Measurements from ENCODE around the gene GZMB.
"Not testable (repeated sequence)": the region's sequence is repeated elsewhere in the genome, so short reads cannot be mapped to it uniquely, and the experiment has no call there.

GZMB gene

GRCh38 chr14:24631749-24632335, 2.1 kb downstream of the GZMB start:
- in situ Hi-C loops (cut with MboI; ENCODE audit: low sequenced_read_pairs) = no loop called here

DNA sequence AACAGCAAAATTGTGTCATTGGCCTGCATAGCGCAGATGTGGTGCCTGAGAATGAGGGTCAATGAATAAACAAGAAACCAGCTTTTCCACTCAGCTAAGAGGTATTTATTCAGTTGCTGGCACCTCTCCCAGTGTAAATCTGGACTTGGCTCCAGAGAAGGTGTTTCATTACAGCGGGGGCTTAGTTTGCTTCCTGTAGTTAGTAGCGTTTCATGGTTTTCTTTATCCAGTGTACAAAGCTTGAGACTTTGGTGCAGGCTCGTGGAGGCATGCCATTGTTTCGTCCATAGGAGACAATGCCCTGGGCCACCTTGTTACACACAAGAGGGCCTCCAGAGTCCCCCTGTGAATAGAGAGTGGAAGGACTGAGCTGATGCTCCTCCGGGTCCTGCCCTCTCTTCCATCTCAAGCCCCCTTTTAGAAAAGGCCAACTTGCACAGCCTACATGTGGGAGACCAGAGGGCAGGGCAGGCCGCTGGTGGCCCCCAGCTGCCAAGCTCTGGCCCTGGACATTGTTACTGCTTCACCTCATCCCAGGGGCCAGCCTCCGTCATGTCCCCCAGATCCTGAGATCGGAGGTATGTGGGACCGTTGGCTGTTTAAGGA, 3.0 kb downstream of the GZMB start:
- in situ Hi-C loops (cut with MboI; ENCODE audit: low sequenced_read_pairs) = no loop called here

DNA sequence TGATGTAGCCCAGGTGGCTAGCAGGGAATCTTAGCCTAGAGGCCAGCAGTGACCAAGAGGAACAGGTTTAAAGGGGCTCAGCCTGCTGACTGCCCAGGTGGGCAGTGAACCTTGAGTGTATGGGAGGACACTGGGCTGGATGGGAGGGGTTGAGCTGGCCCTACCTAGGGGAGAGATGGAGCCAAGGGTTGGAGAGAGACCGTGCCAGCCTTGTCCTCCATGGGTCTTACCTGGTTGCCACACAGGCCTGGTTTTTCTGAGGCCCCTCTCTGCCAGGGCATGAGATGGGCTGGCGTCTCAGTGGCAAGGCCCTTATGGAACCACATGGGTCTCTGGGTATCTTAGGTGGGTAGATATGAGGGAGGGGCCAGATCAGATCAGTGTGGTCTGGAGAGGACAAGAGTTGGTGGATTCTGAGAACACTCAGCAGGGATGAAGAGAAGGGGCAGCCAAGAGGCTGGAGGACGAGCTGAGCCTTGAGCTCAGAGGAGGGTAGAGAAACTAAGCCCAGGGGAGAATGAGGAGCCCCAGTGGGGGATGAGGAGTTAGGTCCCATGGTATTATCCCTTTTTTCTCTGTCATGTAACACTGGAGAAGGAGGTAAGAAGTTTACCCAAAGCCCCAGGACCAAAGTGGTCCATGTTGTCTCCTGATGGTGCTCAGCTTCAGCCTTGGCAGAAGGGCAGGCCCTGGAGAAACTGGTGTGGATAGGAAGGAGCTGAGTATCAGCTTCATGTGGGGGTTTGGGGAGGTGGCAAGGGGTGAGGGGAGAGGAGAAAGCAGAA, 3.7 kb downstream of the GZMB start:
- in situ Hi-C loops (cut with MboI; ENCODE audit: low sequenced_read_pairs) = no loop called here

GRCh38 chr14:24629521-24629920, 4.5 kb downstream of the GZMB start:
- in situ Hi-C loops (cut with MboI; ENCODE audit: low sequenced_read_pairs) = no loop called here

- in situ Hi-C loops (cut with MboI; ENCODE audit: low sequenced_read_pairs) = no loop called here
Observed at GRCh38 chr14:24613747-24614146, 20.2 kb downstream of the GZMB start.

GRCh38 chr14:24613241-24613640, 20.7 kb downstream of the GZMB start:
- in situ Hi-C loops (cut with MboI; ENCODE audit: low sequenced_read_pairs) = no loop called here

GRCh38 chr14:24612196-24612595, 21.8 kb downstream of the GZMB start:
- in situ Hi-C loops (cut with MboI; ENCODE audit: low sequenced_read_pairs) = no loop called here

DNA sequence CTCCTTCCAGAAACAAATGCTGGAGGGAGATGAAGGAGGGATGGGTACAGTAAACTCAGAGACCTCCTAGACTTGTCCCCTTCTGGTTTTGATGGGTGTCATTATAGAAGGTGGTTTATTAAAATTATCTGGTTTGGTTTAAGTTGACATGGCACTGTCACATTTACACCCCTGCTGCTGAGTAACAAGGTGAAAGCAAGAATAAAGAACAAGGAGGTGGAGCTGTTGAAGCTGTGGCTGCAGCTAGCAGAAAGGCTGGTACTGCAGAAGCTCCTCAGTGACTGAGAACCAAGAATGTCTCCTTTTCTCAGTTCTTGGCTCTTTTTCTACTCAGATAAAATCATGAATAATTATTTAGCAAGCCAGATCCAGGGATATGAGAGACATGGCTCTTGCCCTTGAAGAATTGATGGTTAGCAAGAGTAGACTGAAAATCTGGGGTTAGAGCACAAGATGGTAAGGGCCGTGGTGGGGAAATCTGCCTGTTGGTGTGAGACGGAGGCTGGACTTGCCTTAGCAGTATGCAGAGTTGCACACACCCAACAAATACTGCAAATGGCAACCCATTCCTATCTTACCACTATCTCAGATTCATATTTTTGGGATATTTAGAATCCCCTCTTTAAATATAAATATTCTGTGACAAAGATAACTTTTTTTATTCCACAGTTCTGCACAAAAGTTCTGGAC, 24.2 kb downstream of the GZMB start, which contains the start of gene GZMH:
TSS of gene GZMH (minus strand) at position 31 of the 690 bp plus-strand sequence. CDS start 72 bp downstream, outside the sequence.
- in situ Hi-C loops (cut with MboI; ENCODE audit: low sequenced_read_pairs) = no loop called here

DNA sequence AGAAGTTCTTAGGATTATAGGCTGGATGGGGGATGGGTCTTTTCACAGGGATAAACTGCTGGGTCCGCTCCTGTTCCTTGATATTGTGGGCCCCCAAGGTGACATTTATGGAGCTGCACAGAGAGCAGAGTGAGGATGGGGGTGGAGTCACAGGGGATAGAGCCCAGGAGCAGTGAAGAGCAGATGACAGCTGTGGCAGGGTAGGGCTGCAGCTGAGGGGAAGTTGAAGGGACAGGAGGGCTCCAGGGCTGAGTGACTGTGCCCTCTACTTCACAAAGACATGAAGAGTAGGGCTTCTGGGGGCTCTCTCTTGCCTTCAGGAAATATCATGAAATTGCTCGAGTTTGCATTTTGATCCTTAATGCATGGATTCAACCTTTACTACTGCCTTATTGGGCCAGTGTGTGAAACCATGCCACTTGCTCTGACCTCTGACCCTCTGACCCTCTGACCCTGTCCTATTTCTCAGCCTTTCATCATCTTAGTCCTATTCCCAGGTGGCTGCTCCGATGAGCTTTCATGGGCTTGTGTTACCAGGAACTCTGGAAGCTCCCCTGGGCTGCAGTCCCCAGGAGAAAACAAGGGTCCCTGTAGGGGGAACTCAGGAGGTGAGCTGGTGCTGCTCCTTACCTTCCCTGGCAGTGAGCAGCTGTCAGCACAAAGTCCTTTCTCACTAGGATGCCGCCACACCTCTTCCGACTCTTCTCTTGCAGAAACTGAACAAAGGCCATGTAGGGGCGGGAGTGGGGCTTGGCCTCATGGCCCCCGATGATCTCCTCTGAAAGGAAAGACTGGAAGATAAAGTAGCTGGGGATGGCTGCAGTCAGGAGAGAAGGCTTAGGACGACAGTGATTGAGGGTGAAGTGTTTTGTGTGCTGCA, 26.1 kb downstream of the GZMB start:
- in situ Hi-C loops (cut with MboI; ENCODE audit: low sequenced_read_pairs) = no loop called here

DNA sequence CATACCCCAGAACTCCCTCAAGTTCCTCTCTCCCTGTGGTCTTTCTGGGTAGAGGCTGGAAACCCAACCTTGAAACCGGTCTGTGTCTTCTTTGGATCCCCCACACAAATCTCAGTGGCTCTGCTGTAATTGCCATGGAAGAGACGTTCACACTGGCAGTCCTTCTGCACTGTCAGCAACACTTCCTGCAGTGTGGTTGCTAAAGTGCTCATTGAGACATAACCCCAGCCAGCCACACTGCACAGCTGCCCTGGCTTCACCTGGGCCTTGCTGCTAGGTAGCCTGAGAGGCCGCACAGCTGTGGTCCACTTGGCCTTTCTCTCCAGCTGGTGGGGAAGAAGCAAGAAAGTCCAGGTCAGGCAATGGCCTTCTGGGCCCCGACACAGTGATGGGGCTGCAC, 26.9 kb downstream of the GZMB start:
- in situ Hi-C loops (cut with MboI; ENCODE audit: low sequenced_read_pairs) = no loop called here

GRCh38 chr14:24606297-24606696, 27.7 kb downstream of the GZMB start:
- in situ Hi-C loops (cut with MboI; ENCODE audit: low sequenced_read_pairs) = no loop called here

DNA sequence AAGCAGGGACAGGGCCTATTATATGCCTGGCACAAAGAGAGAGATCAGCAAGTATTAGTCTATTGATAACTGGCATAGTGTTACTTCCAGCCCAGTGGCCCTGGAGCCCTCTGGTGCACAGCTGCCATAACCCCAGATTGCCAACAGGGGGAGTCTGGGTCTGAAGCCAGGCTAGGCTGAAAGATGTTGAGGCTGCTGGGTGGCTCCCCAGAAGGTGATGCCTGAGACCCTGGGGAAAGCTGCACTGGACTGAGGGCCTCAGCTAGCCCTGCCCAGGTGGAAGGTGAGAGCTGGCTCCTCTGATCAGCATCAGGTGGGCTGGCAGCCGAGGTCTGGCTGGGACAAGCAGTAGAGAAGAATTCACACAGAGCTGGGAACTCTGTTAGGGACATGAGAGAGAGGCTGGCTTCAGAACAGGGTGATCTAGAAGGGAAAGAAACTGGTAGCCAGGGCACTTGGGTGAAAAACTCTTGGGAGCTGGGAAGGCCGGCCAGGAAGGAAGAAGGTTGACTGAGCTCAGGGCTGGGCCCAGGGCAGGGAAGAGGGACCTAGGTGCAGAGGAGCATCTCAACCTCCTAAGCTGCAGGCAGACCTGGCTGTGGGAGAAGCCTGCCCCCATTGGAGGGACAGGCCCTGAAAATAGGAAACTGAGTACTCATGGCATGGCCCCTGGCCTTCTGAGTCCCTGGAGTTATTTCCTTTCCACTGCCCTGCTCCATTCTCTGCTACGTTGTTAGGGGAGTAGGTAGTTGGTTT, 28.4 kb downstream of the GZMB start:
- in situ Hi-C loops (cut with MboI; ENCODE audit: low sequenced_read_pairs) = no loop called here

DNA sequence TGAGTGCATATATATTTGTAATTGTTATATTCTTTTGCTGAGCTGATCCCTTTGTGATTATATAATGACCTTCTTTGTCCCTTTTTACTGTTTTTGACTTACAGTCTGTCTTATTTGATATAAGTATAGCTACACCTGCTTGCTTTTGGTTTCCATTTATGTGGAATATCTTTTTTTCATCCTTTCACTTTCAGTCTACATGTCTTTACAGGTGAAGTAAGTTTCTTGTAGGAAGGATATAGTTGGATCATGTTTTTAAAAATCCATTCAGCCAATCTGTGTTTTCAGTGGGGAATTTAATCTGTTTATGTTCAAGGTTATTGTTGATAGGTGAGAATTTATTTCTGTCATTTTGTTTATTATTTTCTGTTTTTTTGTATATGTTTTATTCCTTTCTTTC, 36.6 kb downstream of the GZMB start:
- in situ Hi-C loops (cut with MboI; ENCODE audit: low sequenced_read_pairs) = no loop called here

DNA sequence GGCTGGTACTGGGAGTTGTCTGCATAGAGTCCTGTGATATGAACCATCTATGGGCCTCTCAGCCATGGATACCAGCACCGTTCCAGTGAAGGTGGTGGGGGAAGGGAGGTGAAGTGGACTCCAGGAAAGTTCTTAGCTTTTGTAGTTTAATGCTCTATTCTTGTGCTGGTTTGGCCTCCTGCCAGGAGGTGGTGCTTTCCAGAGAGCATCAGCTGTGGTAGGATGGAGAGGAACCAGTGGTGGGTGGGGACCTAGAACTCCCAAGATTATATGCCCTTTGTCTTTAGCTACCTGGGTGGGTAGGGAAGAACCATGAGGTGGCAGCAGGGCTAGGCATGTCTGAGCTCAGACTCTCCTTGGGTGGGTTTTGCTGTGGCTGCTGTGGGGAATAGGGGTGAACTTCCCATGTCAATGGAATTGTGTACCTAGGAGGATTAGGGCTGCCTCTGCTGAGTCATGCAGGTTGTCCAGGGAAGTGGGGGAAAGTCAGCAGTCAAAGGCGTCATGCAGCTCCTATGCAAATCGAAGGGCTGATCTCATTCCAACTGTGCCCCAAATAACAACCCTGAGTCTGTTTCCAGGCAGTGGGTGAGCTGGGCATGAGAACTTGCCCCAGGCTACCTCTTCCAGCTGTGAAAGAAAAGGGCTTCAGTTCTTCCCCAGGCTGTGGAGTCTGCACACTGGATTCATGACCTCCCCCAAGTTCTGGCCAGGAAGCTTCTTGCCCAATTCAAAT, 38.7 kb downstream of the GZMB start:
- in situ Hi-C loops (cut with MboI; ENCODE audit: low sequenced_read_pairs) = no loop called here

GRCh38 chr14:24591004-24591403, 43.0 kb downstream of the GZMB start:
- in situ Hi-C loops (cut with MboI; ENCODE audit: low sequenced_read_pairs) = not testable (repeated sequence)

GRCh38 chr14:24584402-24584801, 49.6 kb downstream of the GZMB start:
- in situ Hi-C loops (cut with MboI; ENCODE audit: low sequenced_read_pairs) = not testable (repeated sequence)
